ENCODE results near the gene SLC1A7. TPM values are rescaled to one million over a fixed set of nuclear protein-coding genes. Genes with fewer than 3 reads are reported as not detected.

SLC1A7 gene
- polyA plus RNA-seq, 1 donor: 0.24 TPM

DNA sequence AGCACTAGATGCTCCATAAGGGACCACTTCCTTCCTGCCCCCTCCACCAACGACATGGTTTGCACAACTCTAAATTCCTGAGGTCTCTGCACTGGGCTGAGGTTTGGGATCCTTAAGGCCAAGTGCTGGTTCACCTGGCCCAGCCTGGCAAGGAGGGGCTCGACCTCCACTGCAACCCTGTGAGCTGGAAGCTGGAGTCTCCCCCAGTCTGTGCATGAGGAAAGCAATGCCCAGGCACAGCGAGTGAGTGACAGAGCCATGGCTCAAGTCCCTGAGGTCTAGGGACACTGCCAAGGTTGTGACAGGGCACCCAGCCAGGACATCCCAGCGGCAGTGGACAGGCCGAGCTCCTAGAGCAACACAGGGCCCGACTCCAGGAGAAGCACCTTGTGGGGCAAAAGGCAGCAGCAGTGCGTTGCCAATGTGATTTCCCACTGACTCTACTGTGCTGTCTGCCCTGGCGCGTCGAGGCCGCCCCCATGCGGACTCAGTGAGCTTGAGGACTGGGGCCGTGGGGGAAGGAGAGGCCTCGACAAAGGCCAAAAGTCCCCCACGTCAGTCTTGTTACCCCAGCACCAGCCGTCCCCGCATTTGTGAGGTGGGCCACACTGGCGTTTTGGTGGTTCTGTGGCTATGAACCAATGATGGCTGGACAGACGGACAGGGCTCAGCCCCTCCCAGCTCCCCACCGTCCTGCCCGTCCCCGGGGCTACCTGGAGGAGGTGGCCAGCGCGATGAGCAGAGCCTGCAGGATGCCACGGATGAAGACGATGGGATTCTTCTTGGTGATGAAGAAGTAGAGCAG is 50.4 kb downstream of the SLC1A7 start:
- no peak for DNase-seq (ENCODE audit: low read depth)

- no peak for DNase-seq (ENCODE audit: low read depth)
Measured at GRCh38 chr1:53090227-53091147, 52.0 kb downstream of the SLC1A7 start.

GRCh38 chr1:53089478-53090226 is 52.8 kb downstream of the SLC1A7 start:
- DNase-seq (ENCODE audit: low read depth): no peak

- no peak for DNase-seq (ENCODE audit: low read depth)
Measured at GRCh38 chr1:53088616-53089300, 53.7 kb downstream of the SLC1A7 start.

- DNase-seq (ENCODE audit: low read depth): no peak
Measured at GRCh38 chr1:53087332-53088285, 54.8 kb downstream of the SLC1A7 start.

DNA sequence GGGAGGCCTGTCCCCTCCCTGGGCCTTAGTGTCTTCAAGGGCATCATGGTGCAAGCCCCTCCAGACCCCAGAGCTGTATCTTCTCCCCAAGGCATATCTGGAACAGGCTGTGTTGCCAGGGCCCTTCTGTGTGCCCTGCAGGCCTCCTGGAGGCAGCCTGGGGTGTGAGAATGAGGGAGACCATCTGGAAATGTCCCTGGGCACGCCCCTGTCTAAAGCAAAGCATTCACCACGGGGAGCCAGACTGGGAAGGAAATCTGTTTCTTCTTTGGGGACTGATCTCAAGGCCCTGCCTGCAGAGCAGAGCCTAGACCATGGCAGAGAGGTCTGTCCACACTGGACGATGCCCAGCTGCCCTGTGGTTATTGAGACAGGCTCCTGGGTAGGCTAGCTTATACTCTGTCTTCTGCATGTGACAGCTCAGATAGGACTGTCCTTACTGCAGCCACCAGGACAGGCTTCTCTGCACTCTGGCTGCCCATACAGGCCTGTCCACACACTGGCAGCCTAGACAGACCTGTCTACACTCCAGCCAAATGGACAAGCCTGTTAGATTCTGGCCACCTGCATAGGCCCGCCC is 55.9 kb downstream of the SLC1A7 start:
- no peak for DNase-seq (ENCODE audit: low read depth)

GRCh38 chr1:53085405-53085804 is 57.0 kb downstream of the SLC1A7 start:
- no peak for DNase-seq (ENCODE audit: low read depth)

- DNase-seq (ENCODE audit: low read depth): no peak
Measured at GRCh38 chr1:53084589-53084971, 57.9 kb downstream of the SLC1A7 start.

GRCh38 chr1:53083636-53084588 is 58.5 kb downstream of the SLC1A7 start:
- no peak for DNase-seq (ENCODE audit: low read depth)

- DNase-seq (ENCODE audit: low read depth): no peak
Measured at GRCh38 chr1:53082826-53083455, 59.5 kb downstream of the SLC1A7 start.

GRCh38 chr1:53081384-53082066 is 60.9 kb downstream of the SLC1A7 start:
- DNase-seq (ENCODE audit: low read depth): no peak

DNA sequence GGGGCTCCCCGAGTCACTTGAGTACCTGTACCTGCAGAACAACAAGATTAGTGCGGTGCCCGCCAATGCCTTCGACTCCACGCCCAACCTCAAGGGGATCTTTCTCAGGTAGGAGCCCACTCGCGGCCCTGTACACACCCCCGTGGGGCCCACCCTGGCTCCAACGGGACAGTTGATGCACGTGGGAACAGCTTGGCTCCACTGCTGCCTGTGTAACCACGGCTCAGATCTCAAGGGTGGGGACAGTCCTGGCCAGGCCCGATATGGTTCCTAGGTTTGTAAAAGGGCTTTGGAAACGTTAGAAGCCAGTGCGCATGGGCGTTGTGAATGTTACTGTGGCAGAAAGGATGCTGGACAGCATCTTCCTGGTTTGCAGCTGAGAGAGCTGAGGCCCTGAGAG is 61.7 kb downstream of the SLC1A7 start:
- DNase-seq (ENCODE audit: low read depth): no peak

- DNase-seq (ENCODE audit: low read depth): no peak
Measured at GRCh38 chr1:53080041-53080440, 62.4 kb downstream of the SLC1A7 start.

- no peak for DNase-seq (ENCODE audit: low read depth)
Measured at GRCh38 chr1:53079251-53079650, 63.2 kb downstream of the SLC1A7 start.

DNA sequence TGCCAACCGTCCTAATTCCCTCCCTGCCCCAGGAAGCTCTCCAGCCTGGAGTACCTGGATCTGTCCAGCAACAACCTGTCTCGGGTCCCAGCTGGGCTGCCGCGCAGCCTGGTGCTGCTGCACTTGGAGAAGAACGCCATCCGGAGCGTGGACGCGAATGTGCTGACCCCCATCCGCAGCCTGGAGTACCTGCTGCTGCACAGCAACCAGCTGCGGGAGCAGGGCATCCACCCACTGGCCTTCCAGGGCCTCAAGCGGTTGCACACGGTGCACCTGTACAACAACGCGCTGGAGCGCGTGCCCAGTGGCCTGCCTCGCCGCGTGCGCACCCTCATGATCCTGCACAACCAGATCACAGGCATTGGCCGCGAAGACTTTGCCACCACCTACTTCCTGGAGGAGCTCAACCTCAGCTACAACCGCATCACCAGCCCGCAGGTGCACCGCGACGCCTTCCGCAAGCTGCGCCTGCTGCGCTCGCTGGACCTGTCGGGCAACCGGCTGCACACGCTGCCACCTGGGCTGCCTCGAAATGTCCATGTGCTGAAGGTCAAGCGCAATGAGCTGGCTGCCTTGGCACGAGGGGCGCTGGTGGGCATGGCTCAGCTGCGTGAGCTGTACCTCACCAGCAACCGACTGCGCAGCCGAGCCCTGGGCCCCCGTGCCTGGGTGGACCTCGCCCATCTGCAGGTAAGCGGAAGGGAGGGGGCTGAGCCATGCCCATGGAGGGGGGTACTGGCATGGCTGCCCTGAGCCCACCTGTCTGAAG is 63.9 kb downstream of the SLC1A7 start:
- DNase-seq (ENCODE audit: low read depth): no peak

GRCh38 chr1:53077599-53077965 is 64.9 kb downstream of the SLC1A7 start:
- DNase-seq (ENCODE audit: low read depth): no peak

Data from forelimb muscle (tissue), 1 donor.